ENCODE data around the gene PCNX4.

DNA sequence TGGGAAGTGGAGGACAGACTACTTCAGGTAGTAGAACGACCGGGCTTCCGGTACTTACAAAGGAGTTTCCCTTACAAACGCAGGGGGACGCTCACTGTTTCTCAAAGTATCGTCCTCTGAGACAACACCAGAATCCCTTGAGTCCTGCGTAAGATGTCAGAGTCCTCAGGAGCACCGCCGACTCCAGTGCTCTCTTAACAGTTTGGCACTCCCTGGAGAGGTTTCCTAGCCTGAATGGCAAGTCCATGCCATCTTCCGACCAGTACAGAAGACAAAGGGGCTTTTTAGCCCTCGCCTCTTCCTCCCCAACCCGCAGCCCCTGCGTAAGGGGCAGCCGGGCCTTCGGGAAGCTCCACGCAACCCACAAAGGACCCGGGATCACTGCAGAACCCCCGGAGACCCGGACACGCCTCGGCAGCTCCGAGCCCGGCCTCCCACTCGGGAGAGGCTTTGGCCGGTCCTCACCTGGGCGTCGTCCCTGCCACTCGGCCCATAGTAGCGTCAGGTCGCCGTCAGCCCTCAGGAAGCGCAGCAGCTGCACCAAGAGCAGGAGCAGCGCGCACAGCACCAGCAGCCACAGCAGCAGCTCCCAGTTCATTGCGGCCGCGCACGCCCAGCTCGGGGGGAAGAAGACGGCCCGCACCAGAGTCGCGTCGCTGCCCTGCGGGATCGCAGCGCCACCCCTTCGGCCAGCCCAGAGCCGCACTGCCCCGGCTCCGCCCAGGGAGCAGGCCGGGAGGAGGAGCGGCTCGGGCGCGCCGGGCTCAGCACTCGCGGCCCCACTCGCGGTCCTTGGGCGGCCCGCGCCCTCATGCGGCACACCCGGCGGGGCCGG lies 73.2 kb downstream of the PCNX4 start, which contains the start of gene DHRS7:
- TF ChIP-seq, protein P1, sequence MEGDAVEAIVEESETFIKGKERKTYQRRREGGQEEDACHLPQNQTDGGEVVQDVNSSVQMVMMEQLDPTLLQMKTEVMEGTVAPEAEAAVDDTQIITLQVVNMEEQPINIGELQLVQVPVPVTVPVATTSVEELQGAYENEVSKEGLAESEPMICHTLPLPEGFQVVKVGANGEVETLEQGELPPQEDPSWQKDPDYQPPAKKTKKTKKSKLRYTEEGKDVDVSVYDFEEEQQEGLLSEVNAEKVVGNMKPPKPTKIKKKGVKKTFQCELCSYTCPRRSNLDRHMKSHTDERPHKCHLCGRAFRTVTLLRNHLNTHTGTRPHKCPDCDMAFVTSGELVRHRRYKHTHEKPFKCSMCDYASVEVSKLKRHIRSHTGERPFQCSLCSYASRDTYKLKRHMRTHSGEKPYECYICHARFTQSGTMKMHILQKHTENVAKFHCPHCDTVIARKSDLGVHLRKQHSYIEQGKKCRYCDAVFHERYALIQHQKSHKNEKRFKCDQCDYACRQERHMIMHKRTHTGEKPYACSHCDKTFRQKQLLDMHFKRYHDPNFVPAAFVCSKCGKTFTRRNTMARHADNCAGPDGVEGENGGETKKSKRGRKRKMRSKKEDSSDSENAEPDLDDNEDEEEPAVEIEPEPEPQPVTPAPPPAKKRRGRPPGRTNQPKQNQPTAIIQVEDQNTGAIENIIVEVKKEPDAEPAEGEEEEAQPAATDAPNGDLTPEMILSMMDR (IDR thresholded peaks at IDR 0.05) = peak; percentile 30 to 72 (median 46)
- peak; percentile 71 to 76 for TF ChIP-seq POLR2A (IDR thresholded peaks at IDR 0.05)

All from tibial nerve (tissue), 3 donors.